NCI-H2081 (cell line): ENCODE measurements around the gene UQCC3.
A peak's percentile ranks its signal among the peaks of the same experiment; 100 is the strongest.
"Not testable (repeated sequence)": the region's sequence is repeated elsewhere in the genome, so short reads cannot be mapped to it uniquely, and the experiment has no call there.

ENCODE experiments used
- DNase-seq, 2 experiments: peaks; one replicate each; lab custom pipeline; 2025; lab: John Stamatoyannopoulos, UW

UQCC3 gene

GRCh38 chr11:62671608-62672389 lies at the start of gene UQCC3, which contains the start of gene LBHD1:
Gene UQCC3, plus strand, starts transcription at chr11:62671673. Its CDS starts 73 bp downstream, at chr11:62671746.
Gene LBHD1, minus strand, starts transcription at chr11:62672267. Its CDS starts 2,236 bp downstream, at chr11:62670031.
- DNase-seq, result peak; percentile 79 to 87

GRCh38 chr11:62622476-62623089 lies 48.9 kb upstream of the UQCC3 start:
- no peak for DNase-seq

DNA sequence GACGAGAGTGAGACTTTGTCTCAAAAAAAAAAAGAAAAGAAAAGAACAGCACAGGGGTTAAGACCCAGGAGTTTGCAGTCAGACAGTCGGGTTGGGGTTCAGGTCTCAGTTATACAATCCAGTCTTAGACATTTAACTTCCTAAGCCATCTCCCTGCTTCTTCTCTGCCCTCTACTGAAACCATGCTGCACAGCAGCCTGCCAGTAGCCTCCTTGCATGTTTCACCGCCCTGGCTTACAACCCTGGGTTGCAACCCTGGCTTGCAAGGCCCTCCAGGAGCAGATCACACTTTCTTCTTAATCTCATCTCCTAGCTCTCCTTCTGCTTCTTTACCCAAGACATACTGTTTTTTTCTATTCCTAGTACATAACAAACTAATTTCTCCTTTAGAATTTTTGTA lies 43.8 kb upstream of the UQCC3 start:
- no peak for DNase-seq

DNA sequence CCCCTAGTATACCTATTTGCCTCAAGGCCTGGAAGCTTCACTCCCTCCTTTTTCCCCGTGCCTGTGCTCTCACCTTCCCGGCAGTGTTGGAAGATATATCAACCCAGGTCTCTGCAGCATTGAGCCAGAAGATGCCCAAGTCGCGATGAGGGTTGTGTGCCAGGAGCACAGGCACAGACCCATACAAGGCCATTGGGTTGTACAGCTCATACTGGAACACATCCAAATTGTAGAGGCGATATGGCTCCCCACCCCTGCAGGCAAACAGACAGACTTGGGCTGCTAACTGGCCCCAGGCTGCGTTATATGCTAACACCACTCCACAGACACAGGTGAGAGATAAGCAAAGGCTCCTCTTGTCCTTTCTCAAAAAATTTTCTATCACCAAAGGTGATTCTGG lies 39.0 kb upstream of the UQCC3 start:
- no peak for DNase-seq

GRCh38 chr11:62644220-62644619 lies 27.3 kb upstream of the UQCC3 start:
- no peak for DNase-seq

DNA sequence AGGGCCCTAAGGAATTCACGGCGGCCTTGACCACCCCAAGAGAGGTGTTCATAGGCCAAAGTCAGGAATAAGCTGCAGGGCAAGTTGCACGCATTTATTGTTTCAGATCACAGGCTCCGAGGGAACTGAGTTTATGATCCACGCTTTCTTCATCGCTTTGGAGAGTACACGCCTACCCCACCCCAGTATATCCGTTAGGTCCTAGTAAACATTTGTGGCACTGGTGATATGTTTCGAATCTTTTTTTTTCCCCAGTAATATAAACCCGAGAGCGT lies 25.9 kb upstream of the UQCC3 start:
- no peak for DNase-seq

- DNase-seq, result peak; percentile 98 to 99
Measured at GRCh38 chr11:62645946-62646824, 25.3 kb upstream of the UQCC3 start, which contains the start of gene GANAB. Gene GANAB, minus strand, starts transcription at chr11:62646613. Its CDS starts 14 bp downstream, at chr11:62646599.

DNA sequence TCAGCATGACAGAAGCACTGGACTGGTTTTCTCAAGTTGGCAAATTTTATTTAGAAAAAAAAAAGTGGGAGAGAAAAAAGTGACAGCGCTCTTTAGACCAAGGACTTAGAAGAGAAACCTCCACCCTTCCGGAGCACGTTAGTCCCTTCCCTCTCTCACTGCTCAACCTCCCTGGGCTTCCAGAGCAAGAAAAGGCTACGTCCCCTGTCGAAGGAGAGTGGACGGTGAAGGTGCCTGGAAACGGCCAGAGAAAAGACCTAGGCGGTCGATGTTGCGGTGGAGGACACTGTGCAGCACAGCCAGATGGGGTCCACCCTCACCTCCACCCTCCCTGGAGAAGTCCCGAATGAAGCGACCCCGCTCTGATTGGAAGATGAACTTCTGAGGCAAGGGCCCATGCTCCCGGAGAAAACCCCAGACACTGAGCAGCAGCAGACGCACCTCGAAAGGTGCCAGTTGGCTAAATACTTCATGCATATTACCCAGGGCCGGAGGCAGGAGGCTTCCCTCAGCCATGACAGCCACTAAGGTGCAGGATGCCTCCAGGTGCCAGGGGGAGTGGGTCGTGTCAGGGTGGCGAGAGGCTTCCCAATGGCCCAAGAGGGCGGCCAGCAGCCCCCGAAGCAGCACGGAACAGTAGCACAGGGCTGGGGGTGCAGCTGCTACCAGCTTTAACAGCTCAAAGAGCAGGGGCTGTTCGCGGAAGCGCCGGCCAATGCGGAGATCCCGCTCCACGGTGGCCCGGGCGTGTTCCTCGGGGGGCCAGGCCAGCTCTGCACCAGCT lies 24.5 kb upstream of the UQCC3 start:
- no peak for DNase-seq

- DNase-seq, result no peak
Measured at GRCh38 chr11:62647609-62648005, 23.9 kb upstream of the UQCC3 start.

DNA sequence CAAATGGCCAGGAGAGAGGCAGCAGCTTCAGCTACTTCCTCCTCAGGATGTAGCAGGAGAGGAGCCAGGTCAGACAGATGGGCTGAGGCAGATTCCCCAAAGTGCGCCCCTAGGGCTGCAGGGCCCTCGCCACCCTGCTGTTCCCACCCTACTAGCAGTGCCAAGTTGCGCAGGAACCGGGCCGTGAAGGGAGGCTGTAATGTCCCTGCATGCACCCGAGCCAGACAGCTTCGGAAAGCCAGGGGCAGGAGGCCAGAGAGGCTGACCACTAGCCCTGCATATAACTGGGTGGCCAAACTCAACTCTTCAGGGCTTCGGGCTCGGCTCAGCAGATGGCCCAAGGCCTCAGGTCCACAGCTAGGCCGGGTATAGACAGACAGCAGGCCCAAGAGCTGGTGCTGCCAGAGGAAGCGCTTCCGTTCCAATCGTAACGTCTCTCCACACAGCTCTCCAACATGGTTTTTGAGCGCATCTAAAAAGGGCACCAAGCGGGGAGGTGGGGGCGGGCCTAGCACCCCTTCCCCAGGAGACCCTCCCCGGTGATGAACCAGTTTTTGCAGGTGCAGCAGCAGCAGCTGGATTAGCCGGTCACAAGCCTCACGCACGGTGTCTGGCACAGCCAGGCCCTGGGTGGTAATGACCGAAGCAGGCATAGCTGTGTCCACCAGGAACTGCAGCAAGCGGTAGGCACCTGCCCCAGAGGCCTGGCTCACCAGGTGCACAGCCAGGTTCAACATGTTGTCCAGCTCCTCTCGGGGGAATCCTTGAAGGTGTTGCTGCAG lies 23.1 kb upstream of the UQCC3 start:
- DNase-seq, result no peak

GRCh38 chr11:62648967-62649364 lies 22.5 kb upstream of the UQCC3 start:
- DNase-seq, result no peak

GRCh38 chr11:62649486-62649885 lies 22.0 kb upstream of the UQCC3 start:
- no peak for DNase-seq

GRCh38 chr11:62650283-62650682 lies 21.2 kb upstream of the UQCC3 start:
- DNase-seq, result not testable (repeated sequence)

DNA sequence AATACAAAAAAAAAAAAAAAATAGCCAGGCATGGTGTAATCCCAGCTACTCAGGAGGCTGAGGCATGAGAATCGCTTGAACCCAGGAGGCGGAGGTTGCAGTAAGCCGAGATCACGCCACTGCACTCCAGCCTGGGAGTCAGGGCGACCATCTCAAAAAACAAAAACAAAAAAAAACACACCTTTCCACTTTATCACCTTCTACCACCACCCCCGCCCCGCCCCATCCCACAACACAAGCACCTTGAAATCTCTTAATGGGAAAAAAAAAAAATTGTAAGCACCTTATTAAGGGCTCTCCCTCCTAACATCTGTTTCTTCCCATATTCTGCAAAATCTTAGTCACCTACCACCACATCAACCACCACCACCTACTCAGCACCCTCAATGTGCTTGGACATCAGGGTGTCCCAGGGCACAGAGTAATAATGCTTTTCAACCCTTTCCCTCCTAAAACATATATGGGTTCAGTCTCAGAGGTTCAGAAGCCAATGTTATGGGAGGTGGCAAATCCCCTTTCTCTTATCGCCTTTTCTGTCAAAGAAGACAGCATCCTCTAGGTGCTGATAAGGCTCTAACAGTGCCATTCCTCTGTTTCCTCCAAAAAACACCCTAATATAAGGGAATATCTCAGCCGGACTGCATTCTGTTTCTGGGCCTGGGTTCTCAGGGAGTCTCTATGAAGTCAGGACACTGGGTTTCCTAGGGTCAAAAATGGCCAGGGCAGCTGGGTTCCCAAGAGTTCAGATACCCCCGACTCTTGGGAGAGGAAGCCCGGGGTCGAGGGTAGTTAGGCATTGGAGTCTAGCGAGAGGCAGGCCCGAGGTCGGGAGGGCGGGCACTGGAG lies 19.1 kb upstream of the UQCC3 start:
- DNase-seq, result no peak

GRCh38 chr11:62654297-62654696 lies 17.2 kb upstream of the UQCC3 start:
- no peak for DNase-seq

GRCh38 chr11:62656796-62657429 lies 14.6 kb upstream of the UQCC3 start:
- no peak for DNase-seq

- peak; percentile 56 to 64 for DNase-seq
Measured at GRCh38 chr11:62664405-62665074, 6.9 kb upstream of the UQCC3 start.

DNA sequence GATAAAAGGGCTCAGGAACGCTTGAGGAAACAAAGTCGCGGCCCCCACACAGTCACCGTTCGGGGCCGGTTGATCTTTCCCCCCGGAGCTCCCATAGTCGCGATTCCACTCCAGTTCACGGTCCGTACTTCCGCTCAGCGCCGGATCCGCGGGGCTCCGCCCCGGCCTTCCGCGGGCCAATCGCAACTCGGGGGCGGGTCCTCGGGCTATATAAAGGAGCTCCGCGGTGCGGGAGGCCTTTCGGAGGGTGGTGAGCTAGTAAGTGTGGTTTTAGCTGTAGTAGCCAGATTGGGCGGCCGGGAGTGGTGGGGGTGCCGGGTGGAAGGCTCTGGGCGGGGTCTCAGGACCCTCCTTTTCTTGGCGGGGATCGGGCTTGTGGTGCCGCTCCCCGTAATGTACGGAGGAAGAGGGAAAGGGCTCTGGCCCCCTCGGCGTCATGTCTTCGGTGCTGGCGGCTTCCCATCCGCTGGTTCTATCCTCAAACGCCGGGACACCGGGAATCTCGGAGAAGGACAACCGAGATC lies 6.3 kb upstream of the UQCC3 start, which contains the start of the genes C11orf98 and CSKMT:
Gene C11orf98 (minus strand): TSS at position 136 of the 524 bp plus-strand sequence. CDS start 41 bp downstream, at position 95.
Gene CSKMT (plus strand): TSS at position 238 of the 524 bp plus-strand sequence. CDS start 568 bp downstream, outside the sequence.
- peak; percentile 92 to 93 for DNase-seq
